Measurements from ENCODE around the gene TTLL8.

Gene TTLL8

GRCh38 chr22:50027639-50028537 is 30.2 kb downstream of the TTLL8 start:
- no peak for DNase-seq
- no peak for TF ChIP-seq CTCF (IDR thresholded peaks at IDR 0.05; ENCODE audit: low read depth, low read length, missing control alignments)
- in situ Hi-C loops (cut with HindIII; ENCODE audit: low pct_ligation_motif_present, low sequenced_read_pairs) = no loop called here
- no peaks in the 10 kb centered on the region for H3K27me3 ChIP-seq (replicated peaks)
- no peak overlapping the region for H3K4me3 ChIP-seq (ENCODE audit: low read depth, low read length)
- no peaks in the 10 kb centered on the region for H3K36me3 ChIP-seq (replicated peaks)
- no peak overlapping the region for H3K27ac ChIP-seq

GRCh38 chr22:50025993-50026392 is 32.1 kb downstream of the TTLL8 start:
- no peaks in the 10 kb centered on the region for H3K27me3 ChIP-seq (replicated peaks)
- no peak overlapping the region for H3K4me3 ChIP-seq (ENCODE audit: low read depth, low read length)
- no peak overlapping the region for H3K27ac ChIP-seq
- no peak for TF ChIP-seq CTCF (IDR thresholded peaks at IDR 0.05; ENCODE audit: low read depth, low read length, missing control alignments)
- H3K36me3 ChIP-seq (replicated peaks) = no peaks in the 10 kb centered on the region
- no peak for DNase-seq
- in situ Hi-C loops (cut with HindIII; ENCODE audit: low pct_ligation_motif_present, low sequenced_read_pairs) = no loop called here

- TF ChIP-seq CTCF (IDR thresholded peaks at IDR 0.05; ENCODE audit: low read depth, low read length, missing control alignments) = no peak
- H3K27ac ChIP-seq = no peak overlapping the region
- no peak for DNase-seq
- no peaks in the 10 kb centered on the region for H3K36me3 ChIP-seq (replicated peaks)
- in situ Hi-C loops (cut with HindIII; ENCODE audit: low pct_ligation_motif_present, low sequenced_read_pairs) = no loop called here
- no peak overlapping the region for H3K4me3 ChIP-seq (ENCODE audit: low read depth, low read length)
- peaks cover 4% of the 10 kb centered on the region for H3K27me3 ChIP-seq (replicated peaks)
Measured at GRCh38 chr22:50022171-50022819, 35.8 kb downstream of the TTLL8 start.

GRCh38 chr22:50020606-50021005 is 37.5 kb downstream of the TTLL8 start:
- in situ Hi-C loops (cut with HindIII; ENCODE audit: low pct_ligation_motif_present, low sequenced_read_pairs) = no loop called here
- no peak for DNase-seq
- no peaks in the 10 kb centered on the region for H3K36me3 ChIP-seq (replicated peaks)

GRCh38 chr22:50019316-50019715 is 38.8 kb downstream of the TTLL8 start:
- in situ Hi-C loops (cut with HindIII; ENCODE audit: low pct_ligation_motif_present, low sequenced_read_pairs) = no loop called here
- no peak for DNase-seq
- Histone ChIP-seq H3K27me3 (replicated peaks) (peaks cover 17% of the 10 kb centered on the region), H3K36me3 (replicated peaks) (no peaks in the 10 kb centered on the region), H3K4me3 (ENCODE audit: low read depth, low read length) (no peak overlapping the region), H3K27ac (no peak overlapping the region)
- no peak for TF ChIP-seq CTCF (IDR thresholded peaks at IDR 0.05; ENCODE audit: low read depth, low read length, missing control alignments)

More at GRCh38 chr22:50020606-50021005, 37.5 kb downstream of the TTLL8 start:
- H3K27ac ChIP-seq = no peak overlapping the region
- H3K4me3 ChIP-seq (ENCODE audit: low read depth, low read length) = no peak overlapping the region
- peaks cover 8% of the 10 kb centered on the region for H3K27me3 ChIP-seq (replicated peaks)
- TF ChIP-seq CTCF (IDR thresholded peaks at IDR 0.05; ENCODE audit: low read depth, low read length, missing control alignments) = no peak
